ENCODE results near the gene CCL7. TPM values are rescaled to one million over a fixed set of nuclear protein-coding genes. Genes with fewer than 3 reads are reported as not detected.
"Not testable (repeated sequence)": the region's sequence is repeated elsewhere in the genome, so short reads cannot be mapped to it uniquely, and the experiment has no call there.

CCL7 gene
- polyA plus RNA-seq (ENCODE audit: insufficient read length in 12 of 12): not detected
- long read RNA-seq, donor 1: 0 reads
- long read RNA-seq, donor 2: 0 reads
- long read RNA-seq, donor 3: 0 reads
- long read RNA-seq, donor 4: 0 reads
- long read RNA-seq, donor 5: 0 reads
- long read RNA-seq, donor 6: 0 reads
- long read RNA-seq, donor 7: 0 reads
- long read RNA-seq, donor 8: 0 reads
- long read RNA-seq, donor 9: 0 reads
- long read RNA-seq, donor 10: 0 reads
- long read RNA-seq, donor 11: 0 reads

- no peak for DNase-seq
Observed at GRCh38 chr17:34269969-34270368, at the start of gene CCL7. TSS of gene CCL7 (plus strand) at chr17:34270221. CDS start at chr17:34270291, 70 bp downstream.

DNA sequence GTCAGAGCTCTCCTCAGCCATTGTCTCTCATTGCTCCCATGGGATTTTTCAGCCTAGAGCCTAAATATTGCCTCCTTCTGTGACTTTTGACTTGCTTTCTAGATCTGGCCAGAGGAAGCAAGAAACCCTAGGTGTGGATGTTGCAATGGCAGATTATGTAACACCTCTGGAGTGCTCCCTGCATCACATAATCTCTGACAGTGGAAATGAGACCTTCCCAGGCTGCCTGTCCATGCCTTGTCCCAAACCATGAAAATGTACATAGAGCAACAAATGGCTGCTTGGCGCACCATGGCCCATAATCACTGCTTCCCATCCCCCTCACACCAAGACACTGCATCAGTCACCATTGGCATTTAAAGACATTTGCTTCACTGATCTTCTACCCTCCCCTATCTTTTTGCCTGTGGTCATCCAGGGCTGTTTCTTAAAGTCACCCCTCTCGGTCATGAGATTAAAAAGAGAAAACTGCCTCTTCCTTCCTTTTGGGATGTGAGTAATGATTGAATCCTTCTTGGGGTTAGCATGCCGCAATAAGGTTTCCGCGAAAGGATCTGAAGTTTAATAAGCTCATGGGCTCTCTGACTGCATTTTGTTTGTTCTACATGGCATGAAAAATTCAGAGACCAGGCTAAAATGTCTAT lies 49.1 kb upstream of the CCL7 start:
- no peak for DNase-seq

- DNase-seq: no peak
Observed at GRCh38 chr17:34221411-34221810, 48.6 kb upstream of the CCL7 start.

GRCh38 chr17:34222722-34223497 lies 47.1 kb upstream of the CCL7 start:
- DNase-seq: no peak

- no peak for DNase-seq
Observed at GRCh38 chr17:34225046-34225445, 45.0 kb upstream of the CCL7 start.

GRCh38 chr17:34226011-34226743 lies 43.8 kb upstream of the CCL7 start:
- DNase-seq: no peak

- DNase-seq: no peak
Observed at GRCh38 chr17:34226744-34227034, 43.3 kb upstream of the CCL7 start.

GRCh38 chr17:34227293-34227692 lies 42.7 kb upstream of the CCL7 start:
- not testable (repeated sequence) for DNase-seq

DNA sequence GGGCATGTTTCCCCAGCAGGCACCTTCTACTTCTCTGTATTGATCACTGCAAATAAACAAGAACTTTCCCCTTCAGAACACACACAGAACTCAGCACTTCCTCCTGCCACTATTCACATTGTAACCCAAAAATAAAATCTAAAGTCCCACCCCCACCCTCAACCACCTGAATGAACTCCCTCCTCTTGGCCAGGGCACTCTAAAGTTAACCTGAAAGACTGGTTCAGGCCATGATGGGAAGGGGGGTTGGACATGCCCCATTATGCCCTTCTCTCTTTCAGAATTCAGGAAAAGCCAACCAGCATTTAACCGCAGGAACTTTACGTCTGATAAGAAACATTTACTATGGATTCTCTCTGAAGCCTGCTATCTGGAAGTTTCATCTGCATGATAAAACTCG lies 42.3 kb upstream of the CCL7 start:
- DNase-seq: no peak

- DNase-seq: no peak
Observed at GRCh38 chr17:34228781-34229180, 41.2 kb upstream of the CCL7 start.

GRCh38 chr17:34230342-34230741 lies 39.7 kb upstream of the CCL7 start:
- DNase-seq: no peak

- DNase-seq: no peak
Observed at GRCh38 chr17:34234616-34235015, 35.4 kb upstream of the CCL7 start.

- peak; percentile 85 for DNase-seq
Observed at GRCh38 chr17:34235389-34236028, 34.5 kb upstream of the CCL7 start.

GRCh38 chr17:34236281-34236892 lies 33.6 kb upstream of the CCL7 start:
- DNase-seq: no peak

DNA sequence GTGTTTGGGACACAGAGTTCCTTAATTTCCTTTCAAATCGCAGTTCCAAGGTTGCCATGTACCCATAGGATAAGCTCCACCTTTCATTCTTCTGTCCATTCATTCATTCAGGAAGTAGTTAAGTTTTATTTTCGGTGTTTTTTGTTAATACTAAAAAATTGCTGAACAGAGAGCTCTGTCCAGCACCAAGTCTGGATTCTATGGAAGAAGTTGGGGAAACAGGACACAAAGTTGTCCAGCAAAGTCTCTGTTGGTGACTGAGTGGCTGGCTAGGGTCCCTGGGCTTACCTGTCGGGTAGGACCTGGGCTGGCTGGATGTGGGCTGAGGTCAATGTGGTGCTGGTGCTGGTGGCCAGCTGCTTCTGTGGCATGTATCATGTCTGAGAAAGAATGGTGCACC lies 32.6 kb upstream of the CCL7 start:
- DNase-seq: no peak

DNA sequence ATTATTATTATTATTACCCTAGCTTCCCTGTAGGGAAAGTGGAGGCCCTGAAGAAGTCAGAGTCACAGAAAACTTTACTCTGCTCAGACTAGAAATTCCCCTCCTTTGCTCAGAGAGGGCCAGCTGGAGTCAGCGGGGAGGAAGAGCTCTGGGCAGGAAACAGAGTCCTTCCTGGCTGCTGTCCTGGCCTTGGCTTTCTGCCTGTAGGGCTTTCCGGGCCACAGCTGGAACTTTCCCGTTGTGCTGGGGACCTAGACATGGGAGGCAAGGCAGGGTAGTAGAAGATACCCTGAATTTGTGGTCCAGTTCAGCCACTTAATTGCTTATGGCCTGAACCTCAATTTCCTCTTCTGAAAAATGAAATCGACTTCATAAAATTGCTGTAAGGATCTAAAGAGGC lies 29.0 kb upstream of the CCL7 start:
- peak; percentile 82 for DNase-seq

GRCh38 chr17:34242587-34243363 lies 27.2 kb upstream of the CCL7 start:
- no peak for DNase-seq

DNA sequence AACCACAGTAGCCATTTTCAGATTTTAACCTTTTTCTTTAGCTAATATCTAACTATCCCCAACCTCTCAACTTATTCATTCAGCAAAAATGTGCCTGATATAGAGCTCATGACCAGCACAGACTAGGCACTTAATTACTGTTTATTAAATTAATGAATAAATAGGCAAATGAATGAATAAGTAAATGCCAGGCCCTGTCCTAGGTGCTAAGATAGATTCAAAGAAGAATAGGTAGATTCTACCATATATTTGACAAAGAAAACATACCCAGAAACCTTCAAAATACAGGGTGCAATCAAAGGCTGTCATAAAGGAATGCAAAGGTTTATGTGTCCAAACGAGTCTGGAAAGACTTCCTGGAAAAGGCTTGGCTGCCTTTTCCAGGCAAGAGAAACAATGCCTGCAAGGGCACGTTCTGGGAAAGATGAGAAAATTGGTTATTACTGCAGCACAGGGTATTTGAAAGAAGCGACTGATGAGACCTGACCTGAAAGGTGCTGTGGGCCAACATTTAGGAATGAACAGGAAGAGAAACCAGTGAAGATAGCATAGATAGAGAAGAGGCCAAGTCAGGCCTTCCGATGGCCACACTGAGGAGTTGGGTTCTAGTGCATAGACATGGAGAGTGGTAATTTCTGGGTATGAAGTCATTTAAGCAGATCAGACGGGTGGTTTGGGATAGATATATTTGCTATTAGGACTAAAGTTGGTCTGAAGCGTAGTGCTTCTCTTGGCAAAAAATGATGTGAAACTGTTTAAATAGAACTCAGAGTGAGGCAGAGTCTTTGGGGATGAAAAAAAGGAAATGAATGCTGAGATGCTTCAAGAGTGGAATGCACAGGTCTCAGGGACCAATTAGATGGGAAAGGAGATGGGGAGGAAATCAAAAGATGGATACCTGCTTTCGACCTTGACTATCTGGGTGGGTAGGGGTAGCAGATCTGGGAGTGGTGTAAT lies 26.4 kb upstream of the CCL7 start:
- no peak for DNase-seq

DNA sequence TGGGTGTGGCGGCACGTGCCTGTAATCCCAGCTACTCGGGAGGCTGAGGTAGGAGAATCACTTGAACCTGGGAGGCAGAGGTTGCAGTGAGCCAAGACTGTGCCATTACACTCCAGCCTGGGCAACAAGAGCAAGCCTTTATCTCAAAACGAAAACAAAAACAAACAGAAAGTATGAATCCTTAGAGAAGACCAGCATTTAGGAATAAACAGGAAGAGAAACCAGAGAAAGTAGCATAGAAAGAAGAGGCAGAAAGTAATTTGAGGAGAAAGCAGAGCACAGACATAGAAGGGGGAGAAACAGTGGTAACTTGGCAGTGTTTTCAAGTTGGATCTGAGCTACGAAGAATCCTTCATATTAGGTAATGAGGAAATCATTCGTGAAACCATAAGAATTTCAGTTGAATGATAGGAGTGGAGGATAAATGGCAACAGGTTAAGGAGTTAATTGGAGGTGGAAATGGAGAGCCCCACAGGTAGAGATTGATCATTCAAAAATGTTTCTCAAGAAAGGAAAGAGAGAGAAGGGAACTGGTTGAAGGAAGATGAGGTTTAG lies 24.6 kb upstream of the CCL7 start:
- no peak for DNase-seq

Measured in muscle of arm (tissue), 14 donors.